Ishikawa (cell line): Measurements from ENCODE around the gene UNC5C.

Experiments
- CEBPB ChIP-seq: IDR thresholded peaks from 2 replicates; pipeline ENCODE4 v1.6.1; 2012
- CREB1 ChIP-seq: IDR thresholded peaks from 2 replicates; pipeline ENCODE4 v1.6.1; 2012; ENCODE audit warnings: low read depth
- EGR1 ChIP-seq: IDR thresholded peaks from 2 replicates; pipeline ENCODE4 v1.6.1; 2012
- EP300 ChIP-seq: IDR thresholded peaks from 2 replicates; pipeline ENCODE4 v1.6.1; 2012; ENCODE audit warnings: borderline replicate concordance
- MAX ChIP-seq: IDR thresholded peaks from 2 replicates; pipeline ENCODE4 v1.6.1; 2012
- NFIC ChIP-seq: IDR thresholded peaks from 2 replicates; pipeline ENCODE4 v1.6.1; 2012
- RAD21 ChIP-seq: IDR thresholded peaks from 2 replicates; pipeline ENCODE4 v1.6.1; 2012; ENCODE audit warnings: low read depth
- TAF1 ChIP-seq: IDR thresholded peaks from 2 replicates; pipeline ENCODE4 v1.6.1; 2012; ENCODE audit warnings: low read depth, mild to moderate bottlenecking
- TCF12 ChIP-seq: IDR thresholded peaks from 2 replicates; pipeline ENCODE4 v1.6.1; 2012; ENCODE audit warnings: low read depth
- TEAD4 ChIP-seq: IDR thresholded peaks from 2 replicates; pipeline ENCODE4 v1.6.1; 2012
- USF1 ChIP-seq: IDR thresholded peaks from 2 replicates; pipeline ENCODE4 v1.6.1; 2012
- YY1 ChIP-seq: IDR thresholded peaks from 2 replicates; pipeline ENCODE4 v1.6.1; 2012; ENCODE audit warnings: low read depth
- ZBTB7A ChIP-seq: IDR thresholded peaks from 2 replicates; pipeline ENCODE4 v1.6.1; 2012; ENCODE audit warnings: low read depth
- TF ChIP-seq, protein P1 (sequence below): IDR thresholded peaks from 2 replicates; pipeline ENCODE4 v1.6.1; 2012; ENCODE audit warnings: low read depth, mild to moderate bottlenecking

Gene UNC5C

GRCh38 chr4:95548738-95549245, at the start of gene UNC5C:
Gene UNC5C, minus strand, starts transcription at chr4:95548973.
- TF ChIP-seq TEAD4 = no peak
- TF ChIP-seq CEBPB = peak; percentile 10; the same call in 1 of the 2 replicates

- no peak for TF ChIP-seq ZBTB7A
- TF ChIP-seq MAX = no peak
- TF ChIP-seq EP300 = no peak
- TF ChIP-seq USF1 = no peak
- TF ChIP-seq TCF12 = no peak
- TF ChIP-seq YY1 = no peak
- TF ChIP-seq, protein P1, sequence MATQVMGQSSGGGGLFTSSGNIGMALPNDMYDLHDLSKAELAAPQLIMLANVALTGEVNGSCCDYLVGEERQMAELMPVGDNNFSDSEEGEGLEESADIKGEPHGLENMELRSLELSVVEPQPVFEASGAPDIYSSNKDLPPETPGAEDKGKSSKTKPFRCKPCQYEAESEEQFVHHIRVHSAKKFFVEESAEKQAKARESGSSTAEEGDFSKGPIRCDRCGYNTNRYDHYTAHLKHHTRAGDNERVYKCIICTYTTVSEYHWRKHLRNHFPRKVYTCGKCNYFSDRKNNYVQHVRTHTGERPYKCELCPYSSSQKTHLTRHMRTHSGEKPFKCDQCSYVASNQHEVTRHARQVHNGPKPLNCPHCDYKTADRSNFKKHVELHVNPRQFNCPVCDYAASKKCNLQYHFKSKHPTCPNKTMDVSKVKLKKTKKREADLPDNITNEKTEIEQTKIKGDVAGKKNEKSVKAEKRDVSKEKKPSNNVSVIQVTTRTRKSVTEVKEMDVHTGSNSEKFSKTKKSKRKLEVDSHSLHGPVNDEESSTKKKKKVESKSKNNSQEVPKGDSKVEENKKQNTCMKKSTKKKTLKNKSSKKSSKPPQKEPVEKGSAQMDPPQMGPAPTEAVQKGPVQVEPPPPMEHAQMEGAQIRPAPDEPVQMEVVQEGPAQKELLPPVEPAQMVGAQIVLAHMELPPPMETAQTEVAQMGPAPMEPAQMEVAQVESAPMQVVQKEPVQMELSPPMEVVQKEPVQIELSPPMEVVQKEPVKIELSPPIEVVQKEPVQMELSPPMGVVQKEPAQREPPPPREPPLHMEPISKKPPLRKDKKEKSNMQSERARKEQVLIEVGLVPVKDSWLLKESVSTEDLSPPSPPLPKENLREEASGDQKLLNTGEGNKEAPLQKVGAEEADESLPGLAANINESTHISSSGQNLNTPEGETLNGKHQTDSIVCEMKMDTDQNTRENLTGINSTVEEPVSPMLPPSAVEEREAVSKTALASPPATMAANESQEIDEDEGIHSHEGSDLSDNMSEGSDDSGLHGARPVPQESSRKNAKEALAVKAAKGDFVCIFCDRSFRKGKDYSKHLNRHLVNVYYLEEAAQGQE = no peak
- no peak for TF ChIP-seq CEBPB
- TF ChIP-seq CREB1 = no peak
- no peak for TF ChIP-seq TAF1
These were observed 47.9 kb upstream of the UNC5C start for GRCh38 chr4:95596676-95597075.

DNA sequence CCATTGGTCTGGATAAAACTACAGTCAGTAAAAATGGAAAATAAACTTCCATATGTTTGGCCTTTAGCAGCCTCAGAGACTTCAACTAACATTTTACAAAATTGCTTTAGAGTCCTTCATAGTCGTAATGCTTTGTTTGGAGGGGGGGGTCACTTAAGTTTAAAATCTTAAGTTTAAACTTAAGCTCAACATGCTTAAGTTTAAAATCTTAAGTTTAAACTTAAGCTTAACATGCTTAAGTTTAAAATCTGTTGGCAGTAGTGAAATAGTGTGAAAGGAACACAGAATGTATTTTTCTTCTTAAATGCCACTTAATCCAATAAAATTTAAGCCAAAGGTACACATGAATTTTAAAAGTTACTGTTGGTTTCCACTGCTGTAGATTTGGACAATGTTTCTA, 45.9 kb upstream of the UNC5C start:
- TF ChIP-seq EP300 (no peak), ZBTB7A (no peak), MAX (no peak)

GRCh38 chr4:95594013-95594412, 45.2 kb upstream of the UNC5C start:
- TF ChIP-seq TEAD4 = no peak
- TF ChIP-seq EGR1 = no peak
- no peak for TF ChIP-seq YY1
- TF ChIP-seq, protein P1 = no peak
- no peak for TF ChIP-seq USF1
- no peak for TF ChIP-seq TCF12
- TF ChIP-seq ZBTB7A = no peak
- TF ChIP-seq RAD21 = no peak
- no peak for TF ChIP-seq CREB1

GRCh38 chr4:95591278-95591677, 42.5 kb upstream of the UNC5C start:
- no peak for TF ChIP-seq TCF12
- no peak for TF ChIP-seq EGR1
- no peak for TF ChIP-seq NFIC
- TF ChIP-seq CREB1 = no peak
- TF ChIP-seq YY1 = no peak
- no peak for TF ChIP-seq EP300
- TF ChIP-seq MAX = no peak
- TF ChIP-seq USF1 = no peak
- TF ChIP-seq ZBTB7A = no peak

DNA sequence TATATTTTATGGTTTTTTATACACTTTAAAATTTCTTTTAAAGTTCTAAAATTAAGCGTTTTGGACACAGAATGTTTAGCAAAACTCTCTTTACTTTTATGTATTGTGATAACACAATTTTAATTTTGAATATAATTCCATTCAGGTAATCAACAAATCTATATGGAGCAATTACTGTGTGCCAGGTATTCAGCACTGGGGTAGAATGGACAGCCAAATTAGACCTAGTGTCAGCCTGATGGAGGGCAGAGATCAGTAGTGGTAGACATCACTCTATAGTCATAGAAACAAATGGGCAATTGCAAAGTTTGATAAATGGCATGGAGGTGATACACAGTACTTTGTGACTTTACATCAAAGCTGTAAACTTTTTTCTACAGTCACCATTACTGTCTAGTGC, 41.8 kb upstream of the UNC5C start:
- no peak for TF ChIP-seq USF1
- TF ChIP-seq, protein P1 = peak; percentile 70
